Measurements from ENCODE around the gene ZNF423. TPM values are rescaled to one million over a fixed set of nuclear protein-coding genes. Genes with fewer than 3 reads are reported as not detected.

Gene ZNF423
- total RNA-seq, 2 donors from 2014 or later: 4.7 to 7.3 TPM

DNA sequence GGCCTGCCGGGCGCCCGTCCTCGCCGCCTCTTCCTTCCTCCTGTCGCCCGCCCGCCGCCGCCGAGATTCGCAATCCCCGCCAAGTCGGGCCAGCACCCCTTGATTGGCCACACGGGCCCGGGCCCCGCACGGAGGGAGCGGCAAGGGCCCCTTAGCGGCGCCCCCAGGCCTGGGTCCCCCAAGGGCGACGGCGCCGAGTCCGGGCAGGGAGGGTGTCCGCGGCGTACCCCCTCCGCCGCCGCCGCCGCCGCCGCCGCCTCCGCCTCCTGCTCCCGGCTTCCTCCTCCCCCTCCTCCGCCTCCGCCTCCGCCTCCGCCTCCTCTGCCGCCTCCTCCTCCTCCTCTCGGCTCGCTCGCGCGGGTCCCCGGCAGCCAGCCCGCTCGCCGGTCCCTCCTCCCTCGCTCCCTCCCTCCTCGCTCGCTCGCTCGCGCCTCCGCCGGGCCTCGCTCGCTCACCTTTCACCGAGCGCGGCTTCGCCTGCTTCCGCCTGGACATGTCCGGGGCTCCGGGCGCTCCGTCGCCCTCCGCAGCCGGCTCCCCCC is 561 bp downstream of the ZNF423 start:
- intact Hi-C loops (cut with DNase I): no loop called here
- H3K4me1 ChIP-seq: no peaks in the 10 kb centered on the region
- peak overlapping the region in 1 of 2 donors; percentile 91 for H3K9ac ChIP-seq (ENCODE audit: low read depth in 2 of 2, low read length in 2 of 2)

DNA sequence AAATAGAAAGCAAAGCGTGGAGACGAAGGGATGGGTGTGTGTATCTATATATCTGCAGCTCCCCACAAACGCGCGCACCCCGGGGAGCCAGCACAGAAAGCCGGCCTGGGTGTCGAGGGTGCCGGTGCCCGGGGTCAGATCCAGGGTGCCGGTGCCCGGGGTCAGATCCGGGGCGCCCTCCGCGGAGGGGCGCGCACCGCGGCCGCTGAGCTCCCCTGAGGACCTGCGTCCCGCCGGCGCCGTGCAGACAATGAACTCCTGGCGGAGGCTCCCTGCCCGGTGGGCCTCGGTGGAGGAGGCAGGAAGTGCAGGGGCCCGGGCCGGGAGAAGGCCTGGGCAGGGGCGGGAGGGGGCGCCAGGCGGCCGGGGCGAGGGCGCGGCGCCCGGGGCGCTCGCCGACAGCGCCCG is 1.1 kb downstream of the ZNF423 start:
- peak overlapping the region; percentile 59 for H3K4me3 ChIP-seq
- DNase-seq: peak; percentile 42
- no peaks in the 10 kb centered on the region for H3K27me3 ChIP-seq
- H3K36me3 ChIP-seq: no peaks in the 10 kb centered on the region
- H3K9me3 ChIP-seq: no peaks in the 10 kb centered on the region
- peak overlapping the region; percentile 87 for H3K27ac ChIP-seq
- H3K4me1 ChIP-seq: no peaks in the 10 kb centered on the region
- intact Hi-C loops (cut with DNase I): no loop called here
- peak overlapping the region; percentile 91 for H3K9ac ChIP-seq (ENCODE audit: low read depth in 2 of 2, low read length in 2 of 2)
- TF ChIP-seq, protein P1, sequence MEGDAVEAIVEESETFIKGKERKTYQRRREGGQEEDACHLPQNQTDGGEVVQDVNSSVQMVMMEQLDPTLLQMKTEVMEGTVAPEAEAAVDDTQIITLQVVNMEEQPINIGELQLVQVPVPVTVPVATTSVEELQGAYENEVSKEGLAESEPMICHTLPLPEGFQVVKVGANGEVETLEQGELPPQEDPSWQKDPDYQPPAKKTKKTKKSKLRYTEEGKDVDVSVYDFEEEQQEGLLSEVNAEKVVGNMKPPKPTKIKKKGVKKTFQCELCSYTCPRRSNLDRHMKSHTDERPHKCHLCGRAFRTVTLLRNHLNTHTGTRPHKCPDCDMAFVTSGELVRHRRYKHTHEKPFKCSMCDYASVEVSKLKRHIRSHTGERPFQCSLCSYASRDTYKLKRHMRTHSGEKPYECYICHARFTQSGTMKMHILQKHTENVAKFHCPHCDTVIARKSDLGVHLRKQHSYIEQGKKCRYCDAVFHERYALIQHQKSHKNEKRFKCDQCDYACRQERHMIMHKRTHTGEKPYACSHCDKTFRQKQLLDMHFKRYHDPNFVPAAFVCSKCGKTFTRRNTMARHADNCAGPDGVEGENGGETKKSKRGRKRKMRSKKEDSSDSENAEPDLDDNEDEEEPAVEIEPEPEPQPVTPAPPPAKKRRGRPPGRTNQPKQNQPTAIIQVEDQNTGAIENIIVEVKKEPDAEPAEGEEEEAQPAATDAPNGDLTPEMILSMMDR (IDR thresholded peaks at IDR 0.05): no peak

More for the DNA sequence above, 561 bp downstream of the ZNF423 start:
- Histone ChIP-seq H3K4me3 (peak overlapping the region; percentile 59), H3K27me3 (no peaks in the 10 kb centered on the region), H3K36me3 (no peaks in the 10 kb centered on the region), H3K9me3 (no peaks in the 10 kb centered on the region), H3K27ac (peak overlapping the region; percentile 87)
- TF ChIP-seq, protein P1 (IDR thresholded peaks at IDR 0.05): no peak
- peak; percentile 88 for DNase-seq

- peak overlapping the region; percentile 59 for H3K4me3 ChIP-seq
- no peaks in the 10 kb centered on the region for H3K36me3 ChIP-seq
- H3K27ac ChIP-seq: peak overlapping the region; percentile 87
- no peaks in the 10 kb centered on the region for H3K27me3 ChIP-seq
- H3K4me1 ChIP-seq: no peaks in the 10 kb centered on the region
- peak overlapping the region; percentile 91 for H3K9ac ChIP-seq (ENCODE audit: low read depth in 2 of 2, low read length in 2 of 2)
- DNase-seq: peak; percentile 60
- H3K9me3 ChIP-seq: no peaks in the 10 kb centered on the region
- TF ChIP-seq, protein P1 (IDR thresholded peaks at IDR 0.05): no peak
- intact Hi-C loops (cut with DNase I): no loop called here
These were observed 1.6 kb downstream of the ZNF423 start for GRCh38 chr16:49854188-49854795.

GRCh38 chr16:49852279-49852678 is 3.6 kb downstream of the ZNF423 start:
- no peaks in the 10 kb centered on the region for H3K4me1 ChIP-seq
- no peak overlapping the region for H3K27ac ChIP-seq
- DNase-seq: no peak
- no peaks in the 10 kb centered on the region for H3K27me3 ChIP-seq
- H3K4me3 ChIP-seq: no peak overlapping the region
- no peaks in the 10 kb centered on the region for H3K36me3 ChIP-seq
- H3K9ac ChIP-seq (ENCODE audit: low read depth in 2 of 2, low read length in 2 of 2): no peak overlapping the region
- H3K9me3 ChIP-seq: no peaks in the 10 kb centered on the region
- intact Hi-C loops (cut with DNase I): no loop called here
- TF ChIP-seq, protein P1 (IDR thresholded peaks at IDR 0.05): no peak

DNA sequence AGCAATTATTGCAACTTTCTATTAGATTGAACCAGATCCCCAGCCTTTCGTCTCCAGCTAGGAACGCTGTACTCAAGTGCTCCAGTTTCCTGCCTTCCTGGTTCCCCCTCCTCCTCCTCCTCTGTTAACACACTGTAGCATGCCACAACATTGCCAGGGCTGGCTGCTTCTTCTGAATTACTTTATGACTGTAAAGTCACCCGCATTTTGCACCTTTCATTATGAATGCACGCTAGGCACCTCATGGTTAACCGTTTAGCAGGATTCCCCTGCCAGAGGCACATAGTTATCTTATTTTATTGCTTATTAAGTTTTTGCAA is 4.5 kb downstream of the ZNF423 start:
- Histone ChIP-seq H3K9me3 (no peaks in the 10 kb centered on the region), H3K36me3 (no peaks in the 10 kb centered on the region), H3K4me3 (no peak overlapping the region), H3K4me1 (no peaks in the 10 kb centered on the region), H3K9ac (ENCODE audit: low read depth in 2 of 2, low read length in 2 of 2) (peak overlapping the region in 1 of 2 donors; percentile 0), H3K27ac (no peak overlapping the region), H3K27me3 (no peaks in the 10 kb centered on the region)
- DNase-seq: peak; percentile 61
- TF ChIP-seq, protein P1 (IDR thresholded peaks at IDR 0.05): no peak
- intact Hi-C loops (cut with DNase I): no loop called here
